ENCODE data around the gene CLMN.

- no peak for TF ChIP-seq EZH2 (IDR thresholded peaks at IDR 0.05; ENCODE audit: low read depth, unreplicated experiment)
- TF ChIP-seq ZNF331 (CRISPR knock-in tag; IDR thresholded peaks at IDR 0.05; ENCODE audit: low read depth), result no peak
Observed at GRCh38 chr14:95167177-95167576, 152.5 kb downstream of the CLMN start.
